ENCODE measurements around the gene CHAF1B. TPM values are rescaled to one million over a fixed set of nuclear protein-coding genes. Genes with fewer than 3 reads are reported as not detected.

The CHAF1B gene
- total RNA-seq, 2 donors from 2014 or later, result 1.4 to 2.7 TPM

DNA sequence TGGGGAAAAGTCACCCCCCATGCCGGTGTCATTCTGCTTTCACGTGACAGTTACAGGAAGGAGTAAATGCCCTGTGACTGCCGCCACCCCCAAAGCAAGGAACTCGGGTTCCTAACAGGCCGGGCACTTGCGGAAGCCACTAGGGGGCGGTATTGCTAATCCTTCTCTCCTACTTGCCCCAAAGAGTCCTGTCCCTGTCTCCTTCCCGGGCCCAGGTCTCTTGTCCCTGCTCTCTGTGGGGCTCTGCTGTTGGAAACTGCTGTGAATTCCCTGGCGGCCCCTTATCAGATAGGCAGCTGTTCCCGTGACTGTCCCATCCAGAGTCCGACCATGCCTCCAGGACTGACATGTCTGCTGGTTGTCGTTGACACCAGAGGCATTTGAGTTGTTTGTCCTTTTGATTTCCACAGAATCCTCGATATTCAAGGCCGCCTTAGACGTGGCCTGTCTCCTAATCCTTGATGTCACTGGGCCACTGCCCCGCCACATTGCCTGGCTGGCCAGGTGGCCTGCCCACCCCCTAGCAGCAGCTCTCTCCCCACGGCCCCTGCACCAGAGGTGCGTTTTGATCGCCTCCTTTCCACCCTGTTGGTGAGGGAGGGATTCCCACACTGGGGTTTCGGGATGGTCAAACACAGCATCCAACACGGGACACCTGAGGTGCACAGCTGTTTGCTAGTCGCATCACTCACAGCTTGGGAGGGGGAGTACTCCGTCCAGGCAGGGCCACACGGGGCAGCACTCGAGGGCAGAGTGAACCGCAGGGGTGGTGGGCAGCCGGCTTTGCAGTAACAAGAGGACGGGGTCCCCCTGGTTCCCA is 37.3 kb downstream of the CHAF1B start:
- intact Hi-C loops (cut with DNase I, micrococcal nuclease), result no loop called here
- peak; percentile 66 for ATAC-seq

DNA sequence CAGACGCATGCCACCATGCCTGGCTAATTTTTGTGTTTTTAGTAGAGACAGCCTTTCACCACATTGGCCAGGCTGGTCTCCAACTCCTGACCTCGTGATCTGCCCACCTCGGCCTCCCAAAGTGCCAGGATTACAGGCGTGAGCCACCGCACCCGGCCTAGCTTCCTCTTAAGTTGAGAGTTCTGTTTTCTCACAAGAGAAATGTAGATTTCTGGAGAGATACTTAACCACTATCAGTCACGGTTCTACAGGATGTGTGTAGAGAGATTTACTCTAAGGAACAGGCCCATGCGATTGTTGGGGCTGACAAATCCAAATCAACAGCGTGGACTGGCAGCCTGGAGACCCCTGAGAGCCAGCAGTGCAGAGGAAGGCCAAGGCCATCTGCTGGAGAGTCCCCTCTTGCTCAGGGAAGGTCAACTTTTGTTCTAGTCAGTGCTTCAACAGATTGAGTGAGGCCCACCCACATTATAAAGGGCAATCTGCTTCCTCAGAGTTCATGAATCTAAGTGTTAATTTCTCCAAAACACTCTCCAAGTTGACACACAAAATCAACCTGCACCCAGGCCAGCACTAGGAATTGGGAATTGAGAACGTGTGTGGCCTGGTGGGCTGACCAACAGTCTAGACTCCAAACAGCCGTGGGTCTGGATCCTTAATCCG is 38.7 kb downstream of the CHAF1B start:
- DNase-seq, result no peak
- intact Hi-C loops (cut with DNase I, micrococcal nuclease), result no loop called here
- no peak for ATAC-seq

More for the DNA sequence above, 37.3 kb downstream of the CHAF1B start:
- peak; percentile 34 to 69 for DNase-seq

DNA sequence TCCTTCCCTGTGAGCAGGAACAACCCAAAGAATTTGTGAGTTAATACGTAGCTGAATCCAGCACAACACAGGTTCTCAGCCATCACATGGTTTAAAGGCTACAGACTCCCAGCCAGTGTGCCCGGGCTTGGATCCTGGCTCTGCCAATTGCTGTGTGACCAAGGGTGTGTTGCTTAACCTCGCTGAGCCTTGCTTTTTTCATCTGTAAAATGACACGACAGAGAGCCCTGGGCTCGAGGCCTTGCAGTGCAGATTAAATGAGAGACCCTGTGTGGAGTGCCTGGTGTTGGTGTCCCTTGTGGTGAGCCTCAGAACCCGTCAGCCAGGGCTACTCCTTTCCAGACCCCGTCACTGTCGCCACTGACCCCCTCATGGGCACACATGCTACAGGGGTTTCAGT is 39.4 kb downstream of the CHAF1B start:
- DNase-seq, result no peak
- intact Hi-C loops (cut with DNase I, micrococcal nuclease), result no loop called here
- no peak for ATAC-seq

DNA sequence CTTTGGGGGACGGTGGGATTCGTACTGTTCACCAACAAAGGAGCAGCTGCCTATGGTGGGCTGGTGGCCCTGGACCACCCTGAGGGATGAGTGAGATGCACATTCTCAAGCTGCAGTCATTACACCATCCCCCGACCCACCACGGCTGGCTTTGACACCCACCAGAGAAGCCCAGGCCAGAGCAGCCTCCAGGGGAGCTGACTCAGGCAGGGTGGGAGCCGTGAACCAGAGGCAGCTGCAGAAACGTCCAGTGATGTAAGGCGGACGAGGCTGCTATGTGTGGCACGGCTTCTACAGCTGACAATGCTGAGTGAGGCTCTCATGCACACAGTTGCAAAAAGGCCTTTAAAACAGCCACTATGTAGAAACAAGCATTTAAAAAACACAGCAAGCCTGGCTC is 40.1 kb downstream of the CHAF1B start:
- intact Hi-C loops (cut with DNase I, micrococcal nuclease), result no loop called here
- ATAC-seq (no peak), DNase-seq (no peak)

DNA sequence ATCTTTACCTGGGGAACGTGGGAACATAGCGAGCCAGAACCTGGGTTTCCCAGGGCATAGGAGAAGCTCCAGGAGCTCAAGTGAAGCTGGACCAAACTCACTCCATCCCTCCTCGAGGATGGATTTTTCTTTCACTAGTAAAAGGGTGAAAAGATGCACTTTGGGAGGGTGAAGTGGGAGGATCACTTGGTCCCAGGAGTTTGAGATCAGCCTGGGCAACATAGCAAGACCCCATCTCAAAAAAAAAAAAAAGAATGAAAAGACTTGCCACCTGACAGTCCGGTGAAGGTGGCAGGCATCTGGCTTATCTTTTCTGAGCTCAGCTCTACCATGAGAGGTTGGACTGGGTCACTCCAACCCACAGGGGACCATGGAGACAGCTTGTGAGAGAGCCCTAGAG is 42.3 kb downstream of the CHAF1B start:
- DNase-seq, result no peak
- ATAC-seq, result no peak
- intact Hi-C loops (cut with DNase I, micrococcal nuclease), result no loop called here

DNA sequence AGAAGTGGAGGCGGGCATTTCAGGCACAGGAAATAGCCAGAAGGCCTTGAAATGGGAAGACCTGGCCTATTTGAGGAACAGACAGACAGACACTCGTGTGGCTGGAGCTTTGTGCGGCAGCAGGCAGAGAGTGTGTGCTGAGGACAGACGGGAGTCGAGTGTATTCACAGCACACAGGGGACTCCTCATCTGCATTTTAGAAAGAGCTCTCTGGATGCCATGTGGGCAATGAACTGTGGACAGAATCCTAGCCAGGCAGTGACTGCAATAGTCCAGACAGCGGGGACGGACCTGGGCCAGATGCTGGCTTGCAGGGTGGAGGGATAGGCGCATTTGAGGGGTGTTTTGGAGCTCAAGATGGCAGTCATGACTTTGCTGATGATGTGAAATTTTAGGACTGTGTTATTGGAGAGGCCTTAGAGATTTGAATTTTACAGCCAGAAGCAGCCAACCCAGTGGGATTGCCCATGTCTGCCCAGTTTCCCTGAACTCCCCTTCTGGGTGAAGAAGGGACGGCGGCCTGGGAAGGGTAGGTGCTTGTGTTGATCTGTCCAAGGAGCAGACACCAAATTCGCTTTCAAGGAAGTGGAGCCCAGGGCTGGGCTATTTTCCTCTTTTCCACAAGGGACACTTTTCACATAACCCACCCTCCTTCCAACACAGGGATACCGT is 43.7 kb downstream of the CHAF1B start:
- ATAC-seq (no peak), DNase-seq (no peak)
- intact Hi-C loops (cut with DNase I, micrococcal nuclease), result no loop called here

DNA sequence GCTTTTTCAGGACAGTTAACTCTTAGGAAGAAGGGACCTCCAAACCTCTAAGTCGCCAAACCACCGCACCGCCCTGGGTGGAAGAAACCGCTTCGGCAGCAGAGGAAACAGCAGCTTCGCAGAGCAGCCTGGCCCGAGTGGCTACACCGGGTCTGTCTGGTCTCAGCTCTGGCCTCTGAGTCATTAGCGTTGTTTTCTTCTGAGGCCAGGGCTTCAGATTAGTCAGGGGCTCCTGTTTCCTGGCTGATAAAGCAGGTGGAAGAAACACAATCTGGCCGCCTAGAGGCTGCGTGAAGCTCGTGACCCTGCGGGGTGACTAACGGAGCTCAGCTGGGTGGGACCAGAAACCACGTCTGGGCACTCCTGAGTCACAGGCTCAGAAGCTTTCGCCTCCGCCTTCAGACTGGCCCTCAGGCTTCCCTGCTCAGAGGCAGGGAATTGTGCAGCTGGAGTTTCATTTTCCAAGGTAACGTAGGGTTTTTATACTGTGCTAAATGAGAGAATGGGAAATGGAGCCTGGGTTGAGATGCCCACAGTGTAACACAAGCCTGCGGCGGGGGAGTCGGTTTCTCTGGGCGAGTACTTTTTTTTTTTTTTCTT is 44.9 kb downstream of the CHAF1B start:
- intact Hi-C loops (cut with DNase I, micrococcal nuclease), result no loop called here
- peak; percentile 24 to 55 for DNase-seq

DNA sequence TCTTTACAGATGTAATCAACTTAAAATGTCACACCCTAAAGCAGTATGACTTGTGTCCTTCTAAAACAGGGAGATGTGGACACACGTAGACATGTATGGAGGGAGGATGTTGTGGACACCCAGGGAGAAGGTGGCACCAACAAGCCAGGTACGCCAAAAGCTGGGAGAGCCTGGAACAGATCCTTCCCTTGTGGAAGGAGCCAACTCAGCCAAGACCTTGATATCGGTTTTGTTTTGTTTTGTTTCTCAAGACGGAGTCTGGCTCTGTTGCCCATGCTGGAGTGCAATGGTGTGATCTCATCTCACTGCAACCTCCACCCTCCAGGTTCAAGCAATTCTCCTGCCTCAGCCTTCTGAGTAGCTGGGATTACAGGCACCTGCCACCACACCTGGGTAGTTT is 45.6 kb downstream of the CHAF1B start:
- DNase-seq, result no peak
- intact Hi-C loops (cut with DNase I, micrococcal nuclease), result no loop called here
- ATAC-seq, result no peak

More for the DNA sequence above, 44.9 kb downstream of the CHAF1B start:
- peak; percentile 40 for ATAC-seq

DNA sequence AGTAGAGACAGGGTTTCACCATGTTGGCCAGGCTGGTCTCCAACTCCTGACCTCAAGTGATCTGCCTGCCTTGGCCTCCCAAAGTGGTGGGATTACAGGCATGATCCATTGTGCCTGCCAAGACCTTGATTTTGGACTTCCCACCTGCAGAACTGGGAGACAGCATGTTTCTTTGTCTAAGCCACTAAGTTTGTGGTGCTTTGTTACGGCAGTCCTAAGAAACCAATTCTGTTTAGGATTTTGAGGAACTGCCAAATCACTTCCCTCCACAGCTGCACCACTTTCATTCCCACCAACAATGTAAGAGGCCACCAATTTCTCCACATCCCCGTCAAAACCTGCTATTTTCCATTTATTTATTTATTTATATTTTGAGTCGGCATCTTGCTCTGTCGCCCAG is 46.1 kb downstream of the CHAF1B start:
- intact Hi-C loops (cut with DNase I, micrococcal nuclease), result no loop called here
- DNase-seq (no peak), ATAC-seq (no peak)

DNA sequence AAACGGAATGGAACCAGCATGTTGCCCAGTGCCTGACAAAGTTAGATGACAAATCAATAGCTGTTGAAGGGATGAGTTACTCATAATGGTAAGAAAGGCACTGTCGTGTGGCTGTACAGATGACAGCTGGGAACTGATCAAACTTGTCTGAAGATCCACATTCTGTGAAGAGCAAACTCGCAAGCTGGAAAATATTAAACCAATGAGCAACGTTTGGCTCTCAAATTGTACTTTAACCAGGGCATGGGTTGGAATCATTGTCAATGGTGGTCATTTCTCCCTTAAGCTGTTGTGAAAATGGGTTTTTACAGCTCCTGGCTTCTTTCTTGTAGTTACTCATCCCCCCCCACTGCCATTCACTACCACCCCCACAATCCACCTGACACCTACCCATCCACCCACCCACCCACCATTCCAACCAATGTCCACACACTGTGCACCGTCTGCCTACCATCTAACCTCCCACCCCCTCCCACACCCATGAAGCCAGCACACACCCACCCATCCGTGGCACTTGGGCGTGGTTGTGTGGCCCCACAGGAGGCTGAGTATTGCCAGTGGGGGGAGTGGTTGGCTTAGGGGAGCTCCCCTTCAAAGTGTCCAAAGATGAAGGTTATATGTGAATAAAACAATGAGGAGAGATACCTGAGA is 48.0 kb downstream of the CHAF1B start:
- DNase-seq (no peak), ATAC-seq (no peak)
- intact Hi-C loops (cut with DNase I, micrococcal nuclease), result no loop called here

DNA sequence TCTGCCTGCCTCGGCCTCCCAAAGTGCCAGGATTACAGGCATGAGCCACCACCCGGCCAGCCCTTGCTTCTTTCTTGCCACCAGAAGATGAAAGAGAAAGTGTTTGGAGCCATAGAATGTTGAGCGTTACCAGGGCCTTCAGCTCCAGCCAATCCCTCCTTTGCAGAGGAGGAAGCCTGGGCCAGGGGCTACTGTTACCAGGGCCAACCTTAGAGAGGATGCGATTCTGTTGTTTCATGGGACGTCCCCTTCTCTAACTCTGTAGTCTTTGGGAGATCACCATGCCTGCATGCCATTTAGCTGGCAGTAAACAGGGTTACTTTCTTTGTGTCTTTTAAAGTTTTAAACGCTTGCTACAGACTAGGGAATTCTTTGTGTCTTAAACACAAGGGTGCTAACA is 49.0 kb downstream of the CHAF1B start:
- DNase-seq (no peak), ATAC-seq (no peak)
- intact Hi-C loops (cut with DNase I, micrococcal nuclease), result no loop called here

DNA sequence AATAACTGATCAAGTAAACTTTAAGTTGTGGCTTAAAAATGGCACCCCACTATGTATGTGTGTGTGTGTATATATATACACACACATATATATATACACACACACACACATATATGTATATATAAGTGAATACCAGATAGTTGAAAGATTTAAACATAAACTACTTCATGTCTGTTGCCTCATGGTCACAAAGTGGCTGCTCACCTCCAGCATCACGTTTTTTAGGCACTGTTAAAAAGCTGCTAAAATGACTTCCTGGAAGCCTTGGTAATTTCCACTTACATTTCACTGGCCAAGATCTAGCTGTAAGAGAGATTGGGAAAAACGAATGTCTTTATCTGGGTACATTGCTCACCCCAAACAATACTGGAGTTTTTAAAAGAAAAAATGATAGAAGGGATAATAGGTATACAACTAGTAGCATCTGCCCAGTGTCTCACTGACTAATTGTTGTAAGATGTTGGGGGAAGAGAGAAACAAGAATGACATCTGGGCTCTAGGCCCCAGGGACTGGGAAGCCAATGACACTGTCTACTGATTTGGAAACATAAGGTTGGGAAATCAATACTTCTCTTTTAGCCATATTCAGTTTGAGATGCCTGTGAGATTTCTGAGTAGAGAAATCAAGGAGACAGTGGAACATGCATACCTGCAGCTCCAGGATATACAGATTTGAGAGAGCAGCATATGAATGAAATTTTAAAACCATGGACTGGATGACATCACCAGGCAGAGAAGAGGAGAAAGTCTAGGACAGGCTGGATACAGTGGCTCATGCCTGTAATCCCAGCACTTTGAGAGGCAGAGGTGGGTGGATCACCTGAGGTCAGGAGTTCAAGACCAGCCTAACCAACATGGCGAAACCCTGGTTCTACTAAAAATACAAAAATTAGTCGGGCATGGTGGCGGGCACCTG is 51.9 kb downstream of the CHAF1B start:
- DNase-seq, result no peak
- intact Hi-C loops (cut with DNase I, micrococcal nuclease), result no loop called here
- no peak for ATAC-seq

DNA sequence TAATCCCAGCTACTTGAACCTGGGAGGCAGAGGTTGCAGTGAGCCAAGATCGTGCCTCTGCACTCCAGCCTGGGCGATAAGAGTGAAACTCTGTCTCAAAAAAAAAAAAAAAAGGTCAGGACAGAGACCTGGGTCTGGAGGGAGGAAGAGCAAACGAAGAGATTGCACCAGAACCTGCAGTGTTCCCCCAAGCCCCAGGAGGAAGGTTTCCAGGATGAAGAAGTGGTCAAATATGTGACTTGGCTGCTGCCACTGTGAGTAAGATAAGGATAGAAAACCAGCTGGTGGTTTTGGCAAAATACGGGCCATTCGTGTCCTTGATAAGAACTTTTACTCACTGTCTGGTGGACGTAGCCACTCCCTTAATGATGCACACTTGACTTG is 52.5 kb downstream of the CHAF1B start:
- no peak for DNase-seq
- ATAC-seq, result no peak
- intact Hi-C loops (cut with DNase I, micrococcal nuclease), result no loop called here

DNA sequence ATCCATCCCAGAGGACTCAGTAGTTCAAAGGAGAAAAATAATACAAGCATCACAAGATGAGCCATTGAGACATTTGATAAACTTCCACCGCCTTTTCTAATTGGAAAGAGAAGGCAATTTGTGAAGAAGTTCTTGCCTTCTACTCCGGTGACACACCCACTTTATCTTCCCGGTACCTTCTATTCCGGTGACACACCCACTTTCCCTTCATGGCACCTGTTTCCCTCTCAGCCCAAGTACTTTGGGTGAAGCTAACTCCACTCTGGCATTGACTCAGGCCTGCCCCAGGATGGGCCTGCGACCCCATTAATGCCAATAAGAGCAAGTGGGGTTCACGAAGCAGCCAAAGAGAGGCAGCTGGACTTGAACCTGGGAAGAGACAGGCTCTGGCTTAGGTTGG is 56.5 kb downstream of the CHAF1B start:
- no peak for DNase-seq
- intact Hi-C loops (cut with DNase I, micrococcal nuclease), result no loop called here
- peak; percentile 64 for ATAC-seq

DNA sequence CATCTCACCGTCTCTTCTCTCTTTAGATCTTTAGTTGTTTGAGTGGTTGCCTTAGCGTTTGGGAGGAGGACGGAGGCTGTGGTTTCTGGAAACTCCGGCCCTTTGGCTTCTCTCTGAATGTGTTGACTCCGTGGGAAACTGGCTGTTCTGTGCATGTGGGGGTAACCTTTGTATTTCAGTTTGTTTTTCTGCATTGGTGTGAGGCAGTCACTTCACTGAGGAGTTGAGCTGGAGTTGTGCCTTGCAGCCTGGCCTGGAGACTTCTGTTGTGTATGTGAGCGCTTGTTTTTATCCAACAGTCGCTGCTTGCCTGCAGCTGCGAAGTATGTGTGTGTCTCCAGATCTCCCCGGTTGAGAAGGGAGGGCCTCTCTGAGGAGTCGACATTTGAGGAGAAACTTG is 61.1 kb downstream of the CHAF1B start:
- DNase-seq, result no peak
- ATAC-seq, result no peak
- intact Hi-C loops (cut with DNase I, micrococcal nuclease), result no loop called here

DNA sequence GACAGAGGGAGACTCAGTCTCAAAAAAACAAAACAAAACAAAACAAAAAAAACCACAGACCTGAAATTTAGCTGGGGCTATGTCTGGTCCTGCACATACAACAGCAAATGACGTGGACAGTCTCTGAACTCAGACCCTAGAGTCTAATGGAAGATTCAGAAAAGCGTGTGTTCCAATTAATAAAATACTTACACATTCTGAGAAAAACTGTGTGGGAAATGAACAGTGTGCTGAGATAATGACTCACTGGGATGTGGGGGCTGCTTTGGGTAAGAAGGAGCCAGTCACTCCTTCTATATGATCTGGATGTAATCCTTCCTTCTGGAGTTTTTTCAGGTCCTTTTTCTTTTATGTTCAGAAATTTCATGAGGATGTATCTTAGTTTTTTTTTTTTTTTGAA is 65.3 kb downstream of the CHAF1B start:
- intact Hi-C loops (cut with DNase I, micrococcal nuclease), result no loop called here
- DNase-seq (no peak), ATAC-seq (no peak)

DNA sequence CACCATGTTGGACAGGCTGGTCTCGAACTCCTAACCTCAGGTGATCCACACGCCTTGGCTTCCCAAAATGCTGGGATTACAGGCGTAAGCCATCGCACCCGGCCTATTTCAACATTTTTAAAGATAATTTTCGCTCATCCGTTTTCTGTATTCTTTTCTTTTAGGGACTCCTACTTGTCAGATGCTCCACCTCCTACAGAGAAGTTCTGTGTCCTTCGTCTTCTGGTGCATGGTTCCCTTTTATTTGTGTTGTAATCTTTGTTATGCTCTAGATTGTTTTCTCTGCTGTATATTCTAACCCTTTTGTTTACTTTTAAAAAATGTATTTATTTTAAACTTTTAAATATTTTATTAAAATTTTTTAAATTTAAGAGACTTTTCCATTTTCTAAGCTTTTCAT is 66.3 kb downstream of the CHAF1B start:
- ATAC-seq (no peak), DNase-seq (no peak)
- intact Hi-C loops (cut with DNase I, micrococcal nuclease), result no loop called here

DNA sequence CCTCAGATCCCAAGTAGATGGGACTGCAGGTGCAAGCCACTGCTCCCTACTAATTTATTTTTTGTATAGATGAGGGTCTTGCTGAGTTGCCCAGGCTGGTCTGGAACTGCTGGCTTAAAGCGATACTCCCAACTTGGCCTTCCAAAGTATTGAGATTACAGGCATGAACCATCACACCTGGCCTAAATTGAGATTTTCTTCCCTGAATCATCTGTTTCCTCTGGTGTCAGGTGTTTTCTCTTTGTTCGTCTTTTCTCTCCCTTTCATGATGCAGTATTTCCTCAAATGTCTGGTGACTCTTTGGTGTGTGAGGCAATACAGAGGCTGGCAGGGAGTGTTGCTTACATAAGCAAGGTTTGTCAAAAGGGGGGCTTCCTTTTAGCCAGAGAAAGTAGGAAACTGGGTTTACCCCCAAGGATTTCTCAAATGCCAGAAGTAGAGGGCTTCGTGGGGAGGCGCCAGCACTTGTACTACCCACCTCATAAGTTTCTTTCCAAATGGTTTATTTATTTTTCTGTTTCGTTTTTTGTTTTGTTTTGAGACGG is 67.2 kb downstream of the CHAF1B start:
- ATAC-seq (no peak), DNase-seq (no peak)
- intact Hi-C loops (cut with DNase I, micrococcal nuclease), result no loop called here

Measured in left colon (tissue), 2 donors.